ENCODE results near the gene EHMT1. TPM values are rescaled to one million over a fixed set of nuclear protein-coding genes. Genes with fewer than 3 reads are reported as not detected.

Gene EHMT1
- total RNA-seq, 4 donors from 2014 or later, result 71.6 to 78.2 (median 74.2) TPM

- intact Hi-C loops (cut with DNase I), result no loop called here
- H3K9me3 ChIP-seq, result peaks cover 0 to 5% (median 0%) of the 10 kb centered on the region in 4 donors
- H3K4me1 ChIP-seq, result peaks cover 0 to 6% (median 5%) of the 10 kb centered on the region in 4 donors
- 58% methylated on average over 9 of the region's 10 CpGs for WGBS
- H3K36me3 ChIP-seq, result peaks cover 42 to 92% (median 59%) of the 10 kb centered on the region in 4 donors
- no peaks in the 10 kb centered on the region for H3K27me3 ChIP-seq
- no peak for TF ChIP-seq CTCF (IDR thresholded peaks at IDR 0.05)
- TF ChIP-seq POLR2A (IDR thresholded peaks at IDR 0.05; ENCODE audit: low read depth), result no peak
- TF ChIP-seq POLR2AphosphoS5 (IDR thresholded peaks at IDR 0.05), result no peak
- no peak for TF ChIP-seq EP300 (IDR thresholded peaks at IDR 0.05)
- DNase-seq (ENCODE audit: extremely low spot score), result no peak
- H3K27ac ChIP-seq (replicated peaks in 1 of 4), result no peak overlapping the region
- H3K4me3 ChIP-seq, result no peak overlapping the region
Observed at GRCh38 chr9:137757139-137757538, 138.3 kb downstream of the EHMT1 start.

- no peak overlapping the region for H3K27ac ChIP-seq (replicated peaks in 1 of 4)
- peaks cover 43 to 92% (median 58%) of the 10 kb centered on the region in 4 donors for H3K36me3 ChIP-seq
- H3K4me1 ChIP-seq, result peaks cover 0 to 6% (median 5%) of the 10 kb centered on the region in 4 donors
- 91% methylated on average over 9 of the region's 9 CpGs for WGBS
- no peaks in the 10 kb centered on the region for H3K27me3 ChIP-seq
- no peak for DNase-seq (ENCODE audit: extremely low spot score)
- intact Hi-C loops (cut with DNase I), result no loop called here
- peaks cover 0 to 5% (median 0%) of the 10 kb centered on the region in 4 donors for H3K9me3 ChIP-seq
- no peak overlapping the region for H3K4me3 ChIP-seq
- TF ChIP-seq POLR2AphosphoS5 (IDR thresholded peaks at IDR 0.05) (no peak), CTCF (IDR thresholded peaks at IDR 0.05) (no peak), EP300 (IDR thresholded peaks at IDR 0.05) (no peak), POLR2A (IDR thresholded peaks at IDR 0.05; ENCODE audit: low read depth) (no peak)
Observed at GRCh38 chr9:137757613-137758029, 138.8 kb downstream of the EHMT1 start.

GRCh38 chr9:137758067-137758466, 139.3 kb downstream of the EHMT1 start:
- no peak for DNase-seq (ENCODE audit: extremely low spot score)
- 95% methylated on average over 16 of the region's 16 CpGs for WGBS
- TF ChIP-seq EP300 (IDR thresholded peaks at IDR 0.05) (no peak), POLR2A (IDR thresholded peaks at IDR 0.05; ENCODE audit: low read depth) (no peak), CTCF (IDR thresholded peaks at IDR 0.05) (no peak), POLR2AphosphoS5 (IDR thresholded peaks at IDR 0.05) (no peak)

GRCh38 chr9:137759117-137759516, 140.3 kb downstream of the EHMT1 start:
- Histone ChIP-seq H3K36me3 (peaks cover 49 to 92% (median 61%) of the 10 kb centered on the region in 4 donors), H3K4me3 (no peak overlapping the region), H3K27me3 (no peaks in the 10 kb centered on the region), H3K9me3 (peaks cover 0 to 5% (median 0%) of the 10 kb centered on the region in 4 donors), H3K4me1 (peaks cover 0 to 6% (median 5%) of the 10 kb centered on the region in 4 donors), H3K27ac (replicated peaks in 1 of 4) (no peak overlapping the region)
- TF ChIP-seq CTCF (IDR thresholded peaks at IDR 0.05) (no peak), POLR2A (IDR thresholded peaks at IDR 0.05; ENCODE audit: low read depth) (no peak), POLR2AphosphoS5 (IDR thresholded peaks at IDR 0.05) (no peak), EP300 (IDR thresholded peaks at IDR 0.05) (no peak)
- no peak for DNase-seq (ENCODE audit: extremely low spot score)
- 95% methylated on average over 11 of the region's 11 CpGs for WGBS
- intact Hi-C loops (cut with DNase I), result no loop called here

More at GRCh38 chr9:137758067-137758466, 139.3 kb downstream of the EHMT1 start:
- peaks cover 0 to 5% (median 0%) of the 10 kb centered on the region in 4 donors for H3K9me3 ChIP-seq
- intact Hi-C loops (cut with DNase I), result no loop called here
- peaks cover 0 to 6% (median 5%) of the 10 kb centered on the region in 4 donors for H3K4me1 ChIP-seq
- peaks cover 47 to 92% (median 58%) of the 10 kb centered on the region in 4 donors for H3K36me3 ChIP-seq
- H3K27ac ChIP-seq (replicated peaks in 1 of 4), result no peak overlapping the region
- H3K4me3 ChIP-seq, result no peak overlapping the region
- H3K27me3 ChIP-seq, result no peaks in the 10 kb centered on the region

Measured in esophagus muscularis mucosa (tissue), 4 donors.